Placental pericyte (primary cell): ENCODE data around the gene MLF2. TPM values are rescaled to one million over a fixed set of nuclear protein-coding genes. Genes with fewer than 3 reads are reported as not detected.

ENCODE experiments used
- small RNA-seq: library from RNA; depleted of rRNA; stranded (forward); fragments of <200 nt; gene quantifications from one replicate; pipeline ENCODE3, GENCODE V24; 2012; ENCODE audit warnings: low replicate concordance
- total RNA-seq: library from RNA; depleted of rRNA; stranded (reverse); fragments of >200 nt; gene quantifications from 2 replicates; pipeline ENCODE4 v1.2.3, GENCODE V29; 2012

The MLF2 gene
- total RNA-seq: 144 and 234 TPM in 2 replicates

GRCh38 chr12:6752921-6753771 lies at the start of gene MLF2:
Gene MLF2 (minus strand): TSS chr12:6753141. CDS start chr12:6752334, 807 bp downstream.

GRCh38 chr12:6788972-6789924 lies 36.3 kb upstream of the MLF2 start, which contains the start of gene CD4:
Gene CD4 (plus strand): TSS chr12:6789528. CDS start chr12:6800139, 10,611 bp downstream.

GRCh38 chr12:6772331-6772695 lies 19.4 kb upstream of the MLF2 start, which contains the start of gene LAG3:
Gene LAG3 (plus strand): TSS chr12:6772520. CDS start chr12:6772853, 333 bp downstream.

GRCh38 chr12:6765634-6766581 lies 13.0 kb upstream of the MLF2 start, which contains the start of gene PTMS:
Gene PTMS (plus strand): TSS chr12:6766363. CDS start chr12:6766706, 343 bp downstream.

GRCh38 chr12:6723607-6724408 lies 29.1 kb downstream of the MLF2 start, which contains the start of gene COPS7A:
Gene COPS7A (plus strand): TSS chr12:6724046. CDS start chr12:6724657, 611 bp downstream.

GRCh38 chr12:6700646-6701051 lies 52.3 kb downstream of the MLF2 start, which contains the start of gene PIANP:
Gene PIANP (minus strand): TSS chr12:6700815. CDS start chr12:6698061, 2,754 bp downstream.

Small RNAs within 50 kb of the gene (small RNA-seq; reads per million reads assigned to genes)
- gene RNU6-781P: not detected

Other genes with a start within 250 kb of the MLF2 start
- gene GAPDH, start 218.6 kb downstream of the MLF2 start, total RNA-seq: 8,063 and 8,320 TPM in 2 replicates
- gene IFFO1, start 197.1 kb downstream of the MLF2 start, total RNA-seq: 10.5 and 18.9 TPM in 2 replicates
- 19.0 and 41.5 TPM in 2 replicates for gene NOP2, start 184.8 kb downstream of the MLF2 start, total RNA-seq
- gene CHD4, start 145.8 kb downstream of the MLF2 start, total RNA-seq: 239 and 306 TPM in 2 replicates
- gene LPAR5, start 117.2 kb downstream of the MLF2 start, total RNA-seq: not detected in 2 replicates
- under 0.01 and 0.14 TPM in 2 replicates for gene ACRBP, start 105.7 kb downstream of the MLF2 start, total RNA-seq
- 23.2 and 64.3 TPM in 2 replicates for gene ING4, start 90.0 kb downstream of the MLF2 start, total RNA-seq
- gene ZNF384, start 63.8 kb downstream of the MLF2 start, total RNA-seq: 30.6 and 31.5 TPM in 2 replicates
- not detected in 2 replicates for gene PIANP, start 52.3 kb downstream of the MLF2 start, total RNA-seq
- gene COPS7A, start 29.1 kb downstream of the MLF2 start, total RNA-seq: 82.7 and 104 TPM in 2 replicates
- gene PTMS, start 13.2 kb upstream of the MLF2 start, total RNA-seq: 113 and 199 TPM in 2 replicates
- gene LAG3, start 19.4 kb upstream of the MLF2 start, total RNA-seq: 0.22 and 0.29 TPM in 2 replicates
- 0.57 and 1.1 TPM in 2 replicates for gene CD4, start 36.4 kb upstream of the MLF2 start, total RNA-seq
- gene GPR162, start 68.7 kb upstream of the MLF2 start, total RNA-seq: 1.1 TPM in 2 replicates
- gene P3H3, start 75.3 kb upstream of the MLF2 start, total RNA-seq: 83.3 and 146 TPM in 2 replicates
- 2.0 and 6.2 TPM in 2 replicates for gene GNB3, start 87.8 kb upstream of the MLF2 start, total RNA-seq
- 0.66 and 43.2 TPM in 2 replicates for gene CDCA3, start 98.1 kb upstream of the MLF2 start, total RNA-seq
- gene USP5, start 99.0 kb upstream of the MLF2 start, total RNA-seq: 64.3 and 117 TPM in 2 replicates
- 386 and 739 TPM in 2 replicates for gene TPI1, start 114.4 kb upstream of the MLF2 start, total RNA-seq
- 8.2 and 8.5 TPM in 2 replicates for gene SPSB2, start 120.2 kb upstream of the MLF2 start, total RNA-seq
- gene LRRC23, start 151.7 kb upstream of the MLF2 start, total RNA-seq: 3.4 and 14.0 TPM in 2 replicates
- 8.2 and 9.4 TPM in 2 replicates for gene ENO2, start 161.4 kb upstream of the MLF2 start, total RNA-seq
- 15.6 and 17.9 TPM in 2 replicates for gene ATN1, start 174.8 kb upstream of the MLF2 start, total RNA-seq
- not detected in 2 replicates for gene RNU7-1, start 190.7 kb upstream of the MLF2 start, total RNA-seq
- 69.3 and 175 TPM in 2 replicates for gene C12orf57, start 190.9 kb upstream of the MLF2 start, total RNA-seq
- gene PTPN6, start 198.2 kb upstream of the MLF2 start, total RNA-seq: 0.22 TPM in 1 of 2 replicates, not detected in the other
- 186 and 248 TPM in 2 replicates for gene PHB2, start 217.5 kb upstream of the MLF2 start, total RNA-seq
- 38.5 and 41.5 TPM in 2 replicates for gene EMG1, start 217.8 kb upstream of the MLF2 start, total RNA-seq